GM10847 (cell line): ENCODE results near the gene LORICRIN.

Experiments used
- POLR2A ChIP-seq: IDR thresholded peaks from 2 replicates; pipeline ENCODE4 v1.6.1; 2011; ENCODE audit not compliant: insufficient read length; ENCODE audit errors: extremely low read depth

LORICRIN gene, protein sequence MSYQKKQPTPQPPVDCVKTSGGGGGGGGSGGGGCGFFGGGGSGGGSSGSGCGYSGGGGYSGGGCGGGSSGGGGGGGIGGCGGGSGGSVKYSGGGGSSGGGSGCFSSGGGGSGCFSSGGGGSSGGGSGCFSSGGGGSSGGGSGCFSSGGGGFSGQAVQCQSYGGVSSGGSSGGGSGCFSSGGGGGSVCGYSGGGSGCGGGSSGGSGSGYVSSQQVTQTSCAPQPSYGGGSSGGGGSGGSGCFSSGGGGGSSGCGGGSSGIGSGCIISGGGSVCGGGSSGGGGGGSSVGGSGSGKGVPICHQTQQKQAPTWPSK

DNA sequence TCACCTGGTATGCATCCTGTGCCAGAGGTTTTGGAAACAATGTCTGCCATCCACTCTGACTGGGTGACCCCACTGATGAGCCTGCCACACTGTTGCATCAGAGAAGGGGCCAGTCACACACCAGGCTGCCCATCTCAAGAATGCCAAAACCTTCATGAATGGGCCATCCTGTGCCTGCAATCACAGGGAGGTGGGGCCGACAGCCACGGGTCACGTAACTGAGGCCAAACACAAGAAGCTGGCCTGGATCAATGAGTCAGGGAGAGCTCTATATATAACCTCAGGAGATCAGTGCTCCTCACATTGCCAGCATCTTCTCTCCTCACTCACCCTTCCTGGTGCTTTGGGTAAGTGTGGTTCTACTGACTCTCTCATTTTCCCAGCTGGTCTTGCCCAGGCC, at the start of gene LORICRIN:
LORICRIN (plus strand) TSS at position 301 of the 400 bp plus-strand sequence. CDS start 1,263 bp downstream, outside the sequence.
- TF ChIP-seq POLR2A = no peak

DNA sequence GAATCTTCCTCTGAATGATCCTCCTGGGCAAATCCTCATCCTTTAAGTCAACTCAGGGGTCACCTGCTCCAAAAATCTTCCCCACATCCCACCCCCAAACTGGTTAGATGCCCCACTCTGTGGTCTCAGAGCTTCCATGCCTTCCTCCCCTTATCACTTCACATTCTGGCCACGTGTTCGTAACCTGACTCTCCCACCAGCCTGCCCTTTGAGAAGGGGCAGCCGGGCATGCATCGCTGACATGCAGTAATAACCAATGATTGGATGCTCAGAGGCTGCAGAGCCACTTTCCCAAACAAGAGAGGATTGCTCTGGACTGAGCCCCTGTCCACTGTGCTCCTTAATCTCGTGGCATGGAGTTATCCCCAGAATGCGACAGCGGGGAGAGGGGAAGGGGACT, 49.3 kb upstream of the LORICRIN start:
- no peak for TF ChIP-seq POLR2A

DNA sequence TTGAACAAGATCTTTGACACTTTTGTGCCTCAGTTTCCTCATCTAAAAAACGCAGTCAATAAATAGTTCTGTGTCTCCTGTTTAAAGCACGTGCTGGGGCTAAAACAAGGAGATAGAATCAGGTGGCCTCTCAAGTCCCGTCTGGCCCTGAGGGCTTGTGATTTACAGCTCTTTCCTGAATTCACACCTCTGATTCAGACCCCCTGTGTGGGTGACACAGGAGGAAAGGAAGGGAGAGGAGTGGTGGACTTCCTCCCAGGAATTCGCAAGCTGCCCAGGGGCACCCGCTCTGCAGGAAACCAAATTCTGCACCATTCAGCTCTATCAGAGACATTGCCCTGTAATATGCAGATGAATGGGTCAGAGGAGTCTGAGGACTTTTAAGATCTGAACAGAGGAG, 47.3 kb upstream of the LORICRIN start:
- TF ChIP-seq POLR2A = no peak

DNA sequence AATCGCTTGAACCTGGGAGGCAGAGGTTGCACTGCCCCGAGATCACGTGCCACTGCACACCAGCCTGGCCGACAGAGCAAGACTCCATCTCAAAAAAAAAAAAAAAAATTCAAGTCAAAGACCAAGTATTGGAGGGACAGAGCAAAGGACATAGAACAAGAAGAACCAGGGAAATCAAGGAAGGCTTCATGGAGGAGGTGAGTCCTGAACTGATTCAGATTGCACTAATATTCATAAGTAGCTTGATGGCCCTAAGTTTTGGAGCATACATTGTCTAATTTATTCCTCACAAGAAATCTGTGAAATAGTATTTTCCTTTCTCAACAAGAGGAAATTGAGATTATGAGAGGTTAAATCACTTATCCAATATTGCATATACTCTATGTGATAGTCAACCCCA, 46.0 kb upstream of the LORICRIN start:
- TF ChIP-seq POLR2A = no peak

DNA sequence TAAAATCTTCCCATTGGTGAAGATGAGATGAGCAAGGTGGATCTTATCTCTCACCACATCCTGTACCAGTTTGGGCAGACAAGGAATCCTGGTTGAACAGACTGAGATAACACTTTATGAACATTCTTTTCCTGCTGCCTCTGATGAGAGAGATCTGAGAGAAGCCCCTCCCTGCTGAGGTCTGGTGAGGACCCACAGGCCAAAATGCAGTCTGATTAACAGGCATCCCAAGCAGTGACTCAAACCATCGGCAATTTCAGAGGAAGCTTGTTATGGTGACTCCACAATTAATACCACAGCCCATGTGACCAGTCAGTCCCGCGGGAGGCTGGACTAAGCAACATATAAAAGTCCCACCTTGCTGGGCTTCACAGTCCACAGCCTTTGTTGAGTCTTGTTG, 42.3 kb upstream of the LORICRIN start, which contains the start of gene PRR9:
PRR9 (plus strand) TSS at position 373 of the 400 bp plus-strand sequence. CDS start 561 bp downstream, outside the sequence.
- no peak for TF ChIP-seq POLR2A

DNA sequence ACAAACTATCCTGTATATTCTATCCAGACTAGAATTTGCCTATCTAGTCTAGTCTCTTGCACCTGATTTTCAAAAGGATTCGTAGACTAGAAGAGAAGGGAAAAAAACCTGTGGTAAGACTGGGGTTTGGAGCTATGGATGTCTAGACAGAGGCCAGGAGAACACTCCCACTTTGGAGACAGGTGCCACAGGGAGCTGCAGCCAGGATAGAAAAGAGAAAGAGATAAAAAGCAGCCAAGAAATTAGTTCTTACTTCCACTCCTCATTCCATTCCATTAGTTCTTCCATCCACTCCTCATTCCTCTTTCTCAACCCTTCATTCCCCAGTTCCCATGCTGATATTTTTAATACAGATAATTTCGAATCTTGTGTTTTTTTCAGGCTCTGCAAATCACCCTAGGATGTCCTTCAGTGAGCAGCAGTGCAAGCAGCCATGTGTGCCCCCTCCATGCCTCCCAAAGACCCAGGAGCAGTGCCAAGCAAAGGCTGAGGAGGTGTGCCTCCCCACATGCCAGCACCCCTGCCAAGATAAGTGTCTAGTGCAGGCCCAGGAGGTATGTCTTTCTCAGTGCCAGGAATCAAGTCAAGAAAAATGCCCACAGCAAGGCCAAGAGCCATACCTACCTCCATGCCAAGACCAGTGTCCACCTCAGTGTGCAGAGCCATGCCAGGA, 41.6 kb upstream of the LORICRIN start:
- no peak for TF ChIP-seq POLR2A

DNA sequence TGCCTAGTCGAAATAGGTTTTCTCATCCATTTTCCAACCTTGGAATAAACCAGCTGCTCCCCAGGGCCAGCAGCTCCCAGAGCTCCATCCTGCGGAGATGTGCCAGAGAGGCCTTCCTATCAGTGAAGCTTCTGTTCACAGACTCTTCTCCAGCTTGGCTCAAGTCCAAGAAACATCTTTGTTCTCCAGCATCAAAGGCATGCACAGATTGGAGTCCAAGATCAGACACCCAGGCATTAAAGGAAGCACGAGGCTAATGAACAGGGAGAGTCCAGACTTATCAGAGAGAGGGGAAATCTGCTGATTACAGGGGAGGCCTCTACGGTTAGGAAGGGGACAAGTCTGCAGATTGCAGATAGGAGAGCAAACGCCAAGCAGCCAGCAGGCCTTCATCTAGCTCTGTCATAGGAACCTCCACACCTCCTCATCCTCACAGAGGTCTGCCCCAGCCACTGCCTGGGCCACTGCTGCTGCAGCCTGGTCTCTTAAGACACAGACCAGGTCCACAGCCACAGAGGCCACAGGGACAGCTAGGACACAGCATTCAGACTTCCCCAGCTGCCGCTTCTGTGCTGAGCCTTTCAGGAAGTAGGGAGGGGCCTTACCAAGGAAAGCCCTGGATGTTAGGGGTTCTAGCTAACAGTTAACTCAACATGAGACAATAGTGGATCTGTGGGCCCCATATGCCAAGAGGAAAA, 38.7 kb upstream of the LORICRIN start:
- TF ChIP-seq POLR2A = no peak

DNA sequence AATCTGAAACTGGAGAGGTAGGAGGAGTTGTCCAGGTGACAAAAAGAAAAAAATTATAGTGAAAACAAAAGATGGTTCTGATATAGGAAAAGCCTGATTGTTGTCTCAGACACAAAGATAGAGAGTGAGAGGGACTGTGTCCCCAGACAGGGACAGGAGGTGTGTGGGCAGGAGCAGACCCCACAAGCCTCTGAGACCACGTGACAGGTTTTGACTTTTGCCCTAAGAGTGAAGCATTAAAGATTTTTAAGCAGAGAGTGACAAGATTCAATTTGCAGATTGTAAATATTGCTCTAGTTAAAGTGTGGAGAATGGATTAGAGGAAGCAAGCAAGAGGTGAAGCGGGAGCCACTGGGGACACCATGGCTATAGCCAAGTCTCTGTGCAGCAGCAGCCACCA, 31.7 kb upstream of the LORICRIN start:
- no peak for TF ChIP-seq POLR2A

DNA sequence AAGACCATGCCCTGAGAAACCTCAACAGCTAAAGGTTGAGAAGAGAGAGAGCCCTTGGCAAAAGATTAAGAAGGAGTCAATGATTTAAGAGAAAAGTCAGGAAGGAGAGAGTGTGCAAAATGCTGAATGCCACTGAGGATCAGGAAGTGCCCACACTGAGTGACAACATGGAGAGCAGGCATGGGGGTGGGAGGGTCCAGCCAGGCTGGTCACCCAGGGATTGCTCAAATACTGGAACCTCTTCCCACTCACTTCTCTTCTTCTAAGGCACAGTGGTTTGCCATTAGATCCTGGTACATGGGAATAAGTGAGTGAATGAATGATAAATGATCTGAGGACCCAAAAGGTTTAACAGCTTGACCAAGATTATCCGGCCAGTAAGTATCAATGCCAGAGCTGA, 31.0 kb upstream of the LORICRIN start:
- TF ChIP-seq POLR2A = no peak

DNA sequence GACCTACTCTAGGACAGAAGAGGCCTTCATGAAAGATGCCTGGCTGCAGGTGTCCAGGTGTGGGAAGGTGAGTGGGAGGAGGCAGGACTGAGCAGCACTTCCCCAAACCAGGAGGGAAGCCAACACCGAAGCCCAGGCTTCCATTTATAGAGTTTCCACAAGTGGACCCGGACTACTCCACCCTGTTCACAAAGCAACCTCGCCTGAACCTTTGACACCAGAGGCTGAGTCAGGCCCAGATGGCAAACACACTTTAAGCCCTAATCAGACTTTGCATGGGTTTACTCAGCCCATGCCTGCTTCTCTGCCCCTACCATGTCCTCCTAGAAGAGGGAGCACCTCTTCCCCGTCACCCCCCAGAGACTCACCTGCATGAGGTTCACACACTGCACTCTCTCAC, 28.1 kb upstream of the LORICRIN start:
- no peak for TF ChIP-seq POLR2A

DNA sequence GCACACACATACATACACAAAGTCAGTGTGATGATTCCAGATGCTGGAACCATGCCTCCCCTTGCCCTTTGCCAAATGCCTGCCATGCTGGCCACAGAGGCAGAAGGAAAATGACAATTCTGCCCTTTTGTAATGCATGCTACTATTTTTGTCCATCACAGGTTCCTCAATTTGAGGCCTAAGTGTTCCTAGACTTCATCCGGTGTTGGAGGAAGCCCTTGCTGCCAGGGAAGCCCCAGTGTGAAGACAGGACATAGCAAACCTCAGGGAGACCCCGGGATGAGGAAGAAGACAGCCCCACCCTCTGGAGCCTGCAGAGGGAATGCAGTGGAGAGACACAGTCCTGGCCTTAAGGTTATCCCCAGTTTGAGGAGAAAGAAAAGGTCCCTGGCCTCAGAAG, 27.7 kb upstream of the LORICRIN start:
- no peak for TF ChIP-seq POLR2A

DNA sequence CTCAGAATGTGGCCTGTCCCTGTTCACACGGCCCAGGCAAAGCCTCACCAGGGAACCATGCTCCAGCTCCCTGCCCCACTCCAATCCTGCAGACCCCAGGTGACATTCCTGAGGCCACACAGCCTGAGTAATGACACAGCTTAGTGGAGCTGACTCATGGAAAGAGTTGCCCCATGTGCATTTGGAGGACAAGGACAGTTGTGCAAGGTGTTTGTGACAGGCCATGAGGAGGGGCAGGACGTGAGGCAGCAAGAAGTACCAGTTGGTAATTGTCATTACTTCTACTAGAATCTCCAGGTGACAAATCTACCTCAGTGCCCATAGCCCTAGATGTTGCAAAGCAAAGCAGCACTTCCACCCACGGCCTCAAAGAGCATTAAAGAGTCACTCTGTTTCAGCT, 26.9 kb upstream of the LORICRIN start:
- TF ChIP-seq POLR2A = no peak

DNA sequence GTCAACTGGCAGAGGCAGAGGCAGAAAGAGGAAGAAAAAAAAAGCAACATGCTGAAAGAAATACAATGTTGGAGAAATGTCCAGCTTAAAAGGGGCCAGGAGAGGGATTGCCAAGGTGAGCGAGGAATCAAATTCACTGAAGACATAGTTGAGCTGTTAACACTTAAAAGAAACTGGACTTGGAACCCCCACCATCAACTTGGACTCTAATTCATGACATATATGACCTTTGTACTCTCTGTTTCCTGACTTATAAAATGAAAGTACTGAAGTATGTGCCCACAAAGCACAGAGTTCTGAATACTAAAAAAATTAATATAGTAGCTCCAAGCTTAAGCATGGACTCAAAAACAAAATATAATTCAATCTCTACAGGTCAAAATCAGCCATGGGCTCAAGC, 26.0 kb upstream of the LORICRIN start:
- TF ChIP-seq POLR2A = no peak

DNA sequence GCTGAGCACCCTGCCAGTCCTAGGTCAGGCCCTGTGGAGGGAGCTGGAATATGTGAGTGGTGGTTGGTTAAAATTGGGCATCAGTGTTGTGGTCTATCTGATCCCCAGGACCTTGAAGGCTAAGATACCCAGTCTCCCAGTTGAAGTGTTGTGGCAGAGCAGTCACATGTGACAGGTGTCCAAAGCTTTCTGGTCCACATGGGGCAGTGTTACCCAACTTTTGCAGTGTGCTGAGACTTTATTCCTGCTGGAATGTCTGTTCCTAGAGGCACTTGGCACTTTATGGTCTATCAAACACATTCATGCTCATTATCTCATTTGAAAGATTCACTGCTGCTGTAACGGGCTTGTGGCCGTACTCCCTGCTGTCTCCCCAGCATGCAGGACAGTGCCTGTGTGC, 21.0 kb upstream of the LORICRIN start:
- no peak for TF ChIP-seq POLR2A

DNA sequence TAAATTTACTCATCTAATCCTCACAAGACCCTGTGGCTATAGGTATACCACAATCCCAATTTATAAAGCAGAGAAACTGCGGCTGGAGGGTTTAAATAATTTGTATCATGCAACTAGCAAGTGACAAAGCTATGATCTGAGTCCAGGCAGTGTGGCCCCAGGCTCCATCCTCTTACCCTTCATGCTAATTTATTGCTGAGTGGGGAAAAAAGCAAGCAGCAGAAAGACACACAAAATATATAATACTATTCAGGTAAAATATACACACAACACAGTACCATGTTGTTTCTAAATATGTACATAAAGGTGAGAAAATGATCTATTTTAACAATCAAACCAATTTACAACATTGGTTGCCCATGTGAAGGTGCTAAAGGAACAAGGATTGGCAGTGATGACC, 17.3 kb upstream of the LORICRIN start:
- TF ChIP-seq POLR2A = no peak

DNA sequence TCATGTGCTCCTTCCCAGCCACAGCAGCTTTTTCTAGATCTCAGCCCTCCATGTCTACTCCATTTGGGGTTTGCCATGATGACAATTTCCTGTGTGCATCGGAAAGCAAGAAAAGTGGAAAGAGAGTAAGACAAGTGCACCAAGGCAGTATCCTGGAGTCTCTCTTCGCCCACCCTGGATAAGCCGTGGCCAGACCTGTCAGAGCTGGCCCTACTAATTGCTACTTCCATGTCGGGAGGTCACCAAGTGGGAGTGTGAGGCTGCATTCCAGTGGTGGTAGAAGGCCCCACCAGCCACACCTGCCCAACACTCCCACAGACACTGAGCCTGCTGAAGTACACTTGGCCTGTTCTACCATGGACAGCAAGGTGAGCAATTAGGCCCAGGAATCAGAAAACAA, 14.0 kb upstream of the LORICRIN start:
- TF ChIP-seq POLR2A = no peak
